HepG2 (cell line): Measurements from ENCODE around the gene PXK. TPM values are rescaled to one million over a fixed set of nuclear protein-coding genes. Genes with fewer than 3 reads are reported as not detected.

Experiments used
- ATF2 ChIP-seq: sonication (generic); formaldehyde crosslinking; IDR thresholded peaks from 2 replicates; pipeline ENCODE4 v1.4.0; 2020; ENCODE audit warnings: missing genetic modification reagents
- CTCF ChIP-seq: sonication (generic); formaldehyde crosslinking; IDR thresholded peaks from 2 replicates; pipeline ENCODE4 v1.5.0; 2020; ENCODE audit warnings: mild to moderate bottlenecking, missing genetic modification reagents, moderate library complexity
- FOXA3 ChIP-seq: IDR thresholded peaks from 2 replicates; pipeline ENCODE4 v1.6.1; 2016; ENCODE audit warnings: missing genetic modification reagents, missing compliant biosample characterization
- HNF4G ChIP-seq, 2 experiments: sonication (generic) in 1 of 2; formaldehyde crosslinking in 1 of 2; IDR thresholded peaks; 2 replicates each; pipeline versions ENCODE4 v1.4.0 to v1.6.1; 2011 to 2020; ENCODE audit warnings: borderline replicate concordance in 2 of 2, low read depth in 2 of 2, mild to moderate bottlenecking in 2 of 2, low read length in 1 of 2, missing genetic modification reagents in 1 of 2, moderate library complexity in 1 of 2
- HOMEZ ChIP-seq: IDR thresholded peaks from 2 replicates; pipeline ENCODE4 v1.6.1; 2016; ENCODE audit warnings: low read depth
- MAFF ChIP-seq: IDR thresholded peaks from 2 replicates; pipeline ENCODE4 v1.6.1; 2011; ENCODE audit warnings: low read depth, low read length, improper control_type of control experiment
- MTERF4 ChIP-seq: sonication (generic); formaldehyde crosslinking; IDR thresholded peaks from 2 replicates; pipeline ENCODE4 v1.8.0; 2023; ENCODE audit warnings: mild to moderate bottlenecking, missing genetic modification reagents
- NRL ChIP-seq: sonication (generic); formaldehyde crosslinking; IDR thresholded peaks from 2 replicates; pipeline ENCODE4 v1.5.0; 2020; ENCODE audit warnings: missing genetic modification reagents, mild to moderate bottlenecking, moderate library complexity, borderline replicate concordance
- SIX4 ChIP-seq: sonication (generic); formaldehyde crosslinking; IDR thresholded peaks from 2 replicates; pipeline ENCODE4 v1.4.0; 2020; ENCODE audit warnings: missing genetic modification reagents
- SRF ChIP-seq: IDR thresholded peaks from 2 replicates; pipeline ENCODE4 v1.6.1; 2011; ENCODE audit warnings: mild to moderate bottlenecking, low read depth, low read length, moderate library complexity
- THYN1 ChIP-seq: sonication (generic); formaldehyde crosslinking; IDR thresholded peaks from 2 replicates; pipeline ENCODE4 v1.8.1; 2023; ENCODE audit warnings: low read depth, mild to moderate bottlenecking, moderate library complexity, missing genetic modification reagents, borderline replicate concordance
- TOPORS ChIP-seq: sonication (generic); formaldehyde crosslinking; IDR thresholded peaks from 2 replicates; pipeline ENCODE4 v1.8.0; 2023; ENCODE audit warnings: mild to moderate bottlenecking, missing genetic modification reagents
- ZFP36L2 ChIP-seq: sonication (generic); formaldehyde crosslinking; IDR thresholded peaks from 2 replicates; pipeline ENCODE4 v1.4.0; 2020; ENCODE audit warnings: missing genetic modification reagents
- ZFY ChIP-seq: sonication (generic); formaldehyde crosslinking; IDR thresholded peaks from 2 replicates; pipeline ENCODE4 v1.4.0; 2020; ENCODE audit warnings: missing genetic modification reagents
- ZNF280B ChIP-seq: sonication (generic); formaldehyde crosslinking; IDR thresholded peaks from 2 replicates; pipeline ENCODE4 v1.5.0; 2020; ENCODE audit warnings: missing genetic modification reagents, mild to moderate bottlenecking, borderline replicate concordance
- ZNF430 ChIP-seq: sonication (generic); formaldehyde crosslinking; IDR thresholded peaks from 2 replicates; pipeline ENCODE4 v1.9.0; 2021; ENCODE audit warnings: mild to moderate bottlenecking, missing genetic modification reagents
- ZNF567 ChIP-seq: sonication (generic); formaldehyde crosslinking; IDR thresholded peaks from 2 replicates; pipeline ENCODE4 v1.8.1; 2023; ENCODE audit warnings: mild to moderate bottlenecking, missing genetic modification reagents, borderline replicate concordance
- ZNF577 ChIP-seq: sonication (generic); formaldehyde crosslinking; IDR thresholded peaks from 2 replicates; pipeline ENCODE4 v1.4.0; 2020; ENCODE audit warnings: mild to moderate bottlenecking, low read depth, missing genetic modification reagents, borderline replicate concordance
- ZNF598 ChIP-seq: sonication (generic); formaldehyde crosslinking; IDR thresholded peaks from 2 replicates; pipeline ENCODE4 v1.5.1; 2020; ENCODE audit warnings: mild to moderate bottlenecking, missing genetic modification reagents, borderline replicate concordance
- ZNF768 ChIP-seq: sonication (generic); formaldehyde crosslinking; IDR thresholded peaks from 2 replicates; pipeline ENCODE4 v1.4.0; 2020; ENCODE audit warnings: missing genetic modification reagents
- ZSCAN25 ChIP-seq: sonication (generic); formaldehyde crosslinking; IDR thresholded peaks from 2 replicates; pipeline ENCODE4 v1.8.0; 2022; ENCODE audit warnings: mild to moderate bottlenecking, missing genetic modification reagents
- polyA plus RNA-seq, 8 experiments: library from polyadenylated mRNA; depleted of rRNA in 3 of 8; stranded (reverse) in 7 of 8; unstranded in 1 of 8; fragments of >200 nt; fragmentation: Illumina TruSeq in 4 of 8; extraction: Trizol in 4 of 8; gene quantifications; 2 replicates each; pipeline versions ENCODE4 v1.2.1 to v1.2.3, GENCODE V29; 2011 to 2016; ENCODE audit warnings: low read depth in 4 of 8, missing spikeins in 1 of 8, mixed read lengths in 1 of 8; ENCODE audit not compliant: insufficient read depth in 1 of 8
- total RNA-seq, 5 experiments: library from RNA; depleted of rRNA; stranded (reverse); fragments of >200 nt; fragmentation: Illumina TruSeq; extraction: Trizol; gene quantifications; 2 replicates each; pipeline ENCODE4 v1.2.3, GENCODE V29; 2016; ENCODE audit warnings: low read depth in 1 of 5

The PXK gene
- total and polyA plus RNA-seq, 2 of the 13 experiments (the other 11 are each of a cell fraction or from before 2014, with no cell fraction given), result 6.4 to 18.6 TPM

GRCh38 chr3:58305882-58306711, 26.6 kb upstream of the PXK start, which contains the start of the genes HTD2 and RPP14 (continued):
- TF ChIP-seq ZNF577 (CRISPR knock-in tag) (no peak), MAFF (no peak), TOPORS (CRISPR knock-in tag) (peak; percentile 44; the same call in 1 of the 2 replicates), HOMEZ (CRISPR knock-in tag) (peak; percentile 67; the same call in 1 of the 2 replicates), ATF2 (CRISPR knock-in tag) (peak; percentile 98), HNF4G (IDR thresholded peaks at IDR 0.05; ENCODE audit: borderline replicate concordance, low read depth, low read length) (0 out of 2 replicates have a peak, but pooled peaks have one; percentile 18), HNF4G (CRISPR knock-in tag; IDR thresholded peaks at IDR 0.05; ENCODE audit: borderline replicate concordance, low read depth) (peak; percentile 44; the same call in 1 of the 2 replicates), SRF (0 out of 2 replicates have a peak, but pooled peaks have one; percentile 7), MTERF4 (peak; percentile 11; the same call in 1 of the 2 replicates), FOXA3 (CRISPR knock-in tag) (peak; percentile 71), THYN1 (CRISPR knock-in tag) (peak; percentile 37; the same call in 1 of the 2 replicates), ZFY (CRISPR knock-in tag) (peak; percentile 90), ZNF280B (CRISPR knock-in tag) (peak; percentile 71; the same call in 1 of the 2 replicates), NRL (peak; percentile 81; the same call in 1 of the 2 replicates), ZSCAN25 (peak; percentile 18; the same call in 1 of the 2 replicates), ZNF768 (CRISPR knock-in tag) (peak; percentile 63; the same call in 1 of the 2 replicates), CTCF (CRISPR knock-in tag) (peak; percentile 97), ZNF598 (CRISPR knock-in tag) (no peak), ZNF430 (CRISPR knock-in tag) (no peak), SIX4 (no peak), ZNF567 (peak; percentile 90), ZFP36L2 (CRISPR knock-in tag) (no peak)
